Endodermal cell (in vitro differentiated cells): ENCODE measurements around the gene GSTO2. TPM values are rescaled to one million over a fixed set of nuclear protein-coding genes. Genes with fewer than 3 reads are reported as not detected.

Experiments
- DNase-seq: peaks from one replicate; pipeline ENCODE4 v3.0.0-alpha.2; 2017
- H3K27ac ChIP-seq: 2 replicates; pipeline ENCODE4 v1.5.1; 2013; ENCODE audit warnings: mild to moderate bottlenecking, low read depth, low read length, moderate library complexity
- H3K27me3 ChIP-seq: 2 replicates; pipeline ENCODE4 v1.6.1; 2013; ENCODE audit warnings: mild to moderate bottlenecking, low read length, moderate library complexity; ENCODE audit not compliant: insufficient read depth, control insufficient read depth, poor library complexity, severe bottlenecking
- H3K36me3 ChIP-seq: 2 replicates; pipeline ENCODE4 v1.7.0; 2013; ENCODE audit warnings: mild to moderate bottlenecking, low read length, moderate library complexity; ENCODE audit not compliant: control insufficient read depth, insufficient read depth
- H3K4me1 ChIP-seq: one replicate; pipeline ENCODE4 v1.7.0; 2013; ENCODE audit warnings: low read length; ENCODE audit not compliant: control insufficient read depth, insufficient read depth
- H3K4me3 ChIP-seq: 2 replicates; pipeline ENCODE4 v1.5.1; 2013; ENCODE audit warnings: mild to moderate bottlenecking, low read length, moderate library complexity
- H3K9ac ChIP-seq: 2 replicates; pipeline ENCODE4 v1.6.1; 2013; ENCODE audit warnings: mild to moderate bottlenecking, low read length, moderate library complexity; ENCODE audit not compliant: poor library complexity, severe bottlenecking; ENCODE audit errors: extremely low read depth
- H3K9me3 ChIP-seq: 2 replicates; pipeline ENCODE4 v1.6.1; 2013; ENCODE audit warnings: mild to moderate bottlenecking, low read length, moderate library complexity; ENCODE audit not compliant: control insufficient read depth
- H3K27ac Mint-ChIP-seq: 2 replicates; pipeline ENCODE4 v1.8.0; 2020; ENCODE audit warnings: mixed read lengths
- H3K27me3 Mint-ChIP-seq: 2 replicates; pipeline ENCODE4 v1.8.0; 2021; ENCODE audit warnings: mild to moderate bottlenecking, mixed read lengths; ENCODE audit not compliant: insufficient read depth
- H3K36me3 Mint-ChIP-seq: 2 replicates; pipeline ENCODE4 v1.8.0; 2020; ENCODE audit warnings: low read depth, mixed read lengths
- H3K4me1 Mint-ChIP-seq: 2 replicates; pipeline ENCODE4 v1.8.0; 2020; ENCODE audit warnings: mixed read lengths
- H3K4me3 Mint-ChIP-seq: 2 replicates; pipeline ENCODE4 v1.8.0; 2020; ENCODE audit warnings: mild to moderate bottlenecking, moderate library complexity, mixed read lengths
- H3K9me3 Mint-ChIP-seq: 2 replicates; pipeline ENCODE4 v1.8.0; 2020; ENCODE audit warnings: mild to moderate bottlenecking, mixed read lengths
- CTCF ChIP-seq: fragments of 200-600 bp; sonication (generic); conservative IDR thresholded peaks from 2 replicates; pipeline ENCODE4 v1.5.0; 2021; ENCODE audit warnings: antibody characterized with exemption, mild to moderate bottlenecking
- WGBS, 2 experiments: methylation state at CpG; one replicate each; pipeline versions ENCODE4 v1.1.5 to v1.1.7; 2013; ENCODE audit warnings: missing lambda C conversion rate in 2 of 2, mixed read lengths in 1 of 2; ENCODE audit not compliant: insufficient coverage in 1 of 2, insufficient read length in 1 of 2; 5-methylcytosine and 5-hydroxymethylcytosine counted together
- total RNA-seq, 2 donors: library from RNA; stranded (reverse); fragmentation: NEBNext Ultra II Directional in 1 of 2; extraction: Animal tissue kit (Norgen Biotek cat#: 25700) in 1 of 2; gene quantifications; 2 replicates in 1 of 2; 3 replicates in 1 of 2; pipeline ENCODE4 v1.2.1, GENCODE V29; 2021

GSTO2 gene
- total RNA-seq, 2 donors from 2014 or later, result 17.8 to 18.8 TPM

- no peaks in the 10 kb centered on the region for H3K36me3 ChIP-seq
Measured at GRCh38 chr10:104303594-104304355, 34.8 kb downstream of the GSTO2 start.

GRCh38 chr10:104304356-104304745 is 35.4 kb downstream of the GSTO2 start:
- 92 to 98% methylated on average over 4 of the region's 4 CpGs for WGBS, 2 experiments
- H3K4me1 Mint-ChIP-seq, result peaks cover 10% of the 10 kb centered on the region
- H3K4me3 ChIP-seq, result no peak overlapping the region

More at GRCh38 chr10:104303594-104304355, 34.8 kb downstream of the GSTO2 start:
- 49 to 50% methylated on average over 2 of the region's 2 CpGs for WGBS, 2 experiments
- H3K4me1 Mint-ChIP-seq, result peaks cover 10% of the 10 kb centered on the region
- Histone ChIP-seq H3K4me3 (no peak overlapping the region), H3K27ac (no peak overlapping the region), H3K27me3 (no peaks in the 10 kb centered on the region), H3K9ac (no peak overlapping the region), H3K4me1 (peaks cover 8% of the 10 kb centered on the region), H3K9me3 (peaks cover 19% of the 10 kb centered on the region)
- H3K4me3 Mint-ChIP-seq, result no peak overlapping the region
- DNase-seq, result no peak
- H3K9me3 Mint-ChIP-seq, result peaks cover 33% of the 10 kb centered on the region
- H3K27ac Mint-ChIP-seq, result no peak overlapping the region
- no peak for TF ChIP-seq CTCF
- no peaks in the 10 kb centered on the region for H3K27me3 Mint-ChIP-seq
- peaks cover 8% of the 10 kb centered on the region for H3K36me3 Mint-ChIP-seq

GRCh38 chr10:104304927-104305326 is 35.9 kb downstream of the GSTO2 start:
- Histone ChIP-seq H3K36me3 (no peaks in the 10 kb centered on the region), H3K9ac (no peak overlapping the region), H3K4me1 (peaks cover 6% of the 10 kb centered on the region), H3K27ac (no peak overlapping the region), H3K27me3 (no peaks in the 10 kb centered on the region), H3K9me3 (peaks cover 19% of the 10 kb centered on the region), H3K4me3 (no peak overlapping the region)
- peaks cover 8% of the 10 kb centered on the region for H3K36me3 Mint-ChIP-seq
- no peak overlapping the region for H3K27ac Mint-ChIP-seq
- H3K27me3 Mint-ChIP-seq, result no peaks in the 10 kb centered on the region
- TF ChIP-seq CTCF, result no peak
- peaks cover 33% of the 10 kb centered on the region for H3K9me3 Mint-ChIP-seq
- H3K4me1 Mint-ChIP-seq, result peaks cover 10% of the 10 kb centered on the region
- 93 to 96% methylated on average over 7 to 8 of the region's 8 CpGs for WGBS, 2 experiments
- no peak for DNase-seq
- no peak overlapping the region for H3K4me3 Mint-ChIP-seq

More at GRCh38 chr10:104304356-104304745, 35.4 kb downstream of the GSTO2 start:
- H3K9ac ChIP-seq, result no peak overlapping the region
- peaks cover 19% of the 10 kb centered on the region for H3K9me3 ChIP-seq
- H3K36me3 ChIP-seq, result no peaks in the 10 kb centered on the region
- no peaks in the 10 kb centered on the region for H3K27me3 ChIP-seq
- no peak for DNase-seq
- peaks cover 8% of the 10 kb centered on the region for H3K36me3 Mint-ChIP-seq
- no peak overlapping the region for H3K27ac Mint-ChIP-seq
- no peaks in the 10 kb centered on the region for H3K27me3 Mint-ChIP-seq
- no peak overlapping the region for H3K4me3 Mint-ChIP-seq
- peaks cover 8% of the 10 kb centered on the region for H3K4me1 ChIP-seq
- peaks cover 33% of the 10 kb centered on the region for H3K9me3 Mint-ChIP-seq
- H3K27ac ChIP-seq, result no peak overlapping the region
- TF ChIP-seq CTCF, result no peak
